GM21529 (cell line): ENCODE measurements around the gene CDK1.
A peak's percentile ranks its signal among the peaks of the same experiment; 100 is the strongest.
"Not testable (repeated sequence)": the region's sequence is repeated elsewhere in the genome, so short reads cannot be mapped to it uniquely, and the experiment has no call there.

Experiments
- ATAC-seq: cut with Tn5 transposase; IDR thresholded peaks from one replicate; pipeline ENCODE4 v1.9.1; 2021; ENCODE audit not compliant: unreplicated experiment

The CDK1 gene

GRCh38 chr10:60810437-60811182 lies 32.3 kb downstream of the CDK1 start:
- ATAC-seq = no peak

- ATAC-seq = peak; percentile 87
Measured at GRCh38 chr10:60816628-60817397, 38.5 kb downstream of the CDK1 start.

- no peak for ATAC-seq
Measured at GRCh38 chr10:60817398-60817805, 39.1 kb downstream of the CDK1 start.

GRCh38 chr10:60818134-60818770 lies 40.0 kb downstream of the CDK1 start:
- ATAC-seq = no peak

GRCh38 chr10:60819271-60819670 lies 41.0 kb downstream of the CDK1 start:
- ATAC-seq = no peak

- peak; percentile 62 for ATAC-seq
Measured at GRCh38 chr10:60820093-60820754, 41.9 kb downstream of the CDK1 start.

- no peak for ATAC-seq
Measured at GRCh38 chr10:60821656-60822055, 43.4 kb downstream of the CDK1 start.

- ATAC-seq = no peak
Measured at GRCh38 chr10:60822809-60823208, 44.5 kb downstream of the CDK1 start.

- no peak for ATAC-seq
Measured at GRCh38 chr10:60823324-60823723, 45.0 kb downstream of the CDK1 start.

- ATAC-seq = no peak
Measured at GRCh38 chr10:60825520-60825919, 47.2 kb downstream of the CDK1 start.

- no peak for ATAC-seq
Measured at GRCh38 chr10:60827791-60828488, 49.7 kb downstream of the CDK1 start.

GRCh38 chr10:60828489-60828852 lies 50.2 kb downstream of the CDK1 start:
- no peak for ATAC-seq

GRCh38 chr10:60832136-60832535 lies 53.9 kb downstream of the CDK1 start:
- ATAC-seq = not testable (repeated sequence)

- ATAC-seq = no peak
Measured at GRCh38 chr10:60834401-60834800, 56.1 kb downstream of the CDK1 start.

- ATAC-seq = no peak
Measured at GRCh38 chr10:60835049-60835448, 56.8 kb downstream of the CDK1 start.

- ATAC-seq = not testable (repeated sequence)
Measured at GRCh38 chr10:60841227-60841626, 62.9 kb downstream of the CDK1 start.

- ATAC-seq = no peak
Measured at GRCh38 chr10:60842694-60843093, 64.4 kb downstream of the CDK1 start.
